HFFc6 (cell line): ENCODE measurements around the gene GPR55. TPM values are rescaled to one million over a fixed set of nuclear protein-coding genes. Genes with fewer than 3 reads are reported as not detected.

Experiments used
- DNase-seq: peaks from one replicate; pipeline ENCODE4 v3.0.0-alpha.2; 2018
- H3K27ac Mint-ChIP-seq: 2 replicates; pipeline ENCODE4 v1.8.0; 2020; ENCODE audit warnings: mild to moderate bottlenecking, mixed read lengths
- H3K27me3 Mint-ChIP-seq: 2 replicates; pipeline ENCODE4 v1.8.0; 2021; ENCODE audit warnings: mild to moderate bottlenecking, moderate library complexity, mixed read lengths; ENCODE audit not compliant: insufficient read depth
- H3K36me3 Mint-ChIP-seq: 2 replicates; pipeline ENCODE4 v1.8.0; 2021; ENCODE audit warnings: low read depth, mixed read lengths
- H3K4me1 Mint-ChIP-seq: 2 replicates; pipeline ENCODE4 v1.8.0; 2020; ENCODE audit warnings: low read depth, mixed read lengths
- H3K4me3 Mint-ChIP-seq: 2 replicates; pipeline ENCODE4 v1.8.0; 2020; ENCODE audit warnings: mild to moderate bottlenecking, moderate library complexity, mixed read lengths
- H3K9me3 Mint-ChIP-seq: 2 replicates; pipeline ENCODE4 v1.8.0; 2020; ENCODE audit warnings: mild to moderate bottlenecking, mixed read lengths
- total RNA-seq, 6 experiments: library from RNA; stranded (reverse); fragmentation: NEBNext Ultra II Directional; extraction: Animal tissue kit (Norgen Biotek cat#: 25700); gene quantifications; 2 replicates in 1 of 6; 3 replicates in 5 of 6; pipeline ENCODE4 v1.2.3, GENCODE V29; 2021
- TF ChIP-seq, protein P1 (sequence below): fragments of 200-600 bp; sonication (generic); IDR thresholded peaks from 2 replicates; pipeline ENCODE4 v1.5.0; 2021; ENCODE audit warnings: antibody characterized with exemption, mild to moderate bottlenecking

GPR55 gene
- total RNA-seq, 6 experiments from 2014 or later: not detected

DNA sequence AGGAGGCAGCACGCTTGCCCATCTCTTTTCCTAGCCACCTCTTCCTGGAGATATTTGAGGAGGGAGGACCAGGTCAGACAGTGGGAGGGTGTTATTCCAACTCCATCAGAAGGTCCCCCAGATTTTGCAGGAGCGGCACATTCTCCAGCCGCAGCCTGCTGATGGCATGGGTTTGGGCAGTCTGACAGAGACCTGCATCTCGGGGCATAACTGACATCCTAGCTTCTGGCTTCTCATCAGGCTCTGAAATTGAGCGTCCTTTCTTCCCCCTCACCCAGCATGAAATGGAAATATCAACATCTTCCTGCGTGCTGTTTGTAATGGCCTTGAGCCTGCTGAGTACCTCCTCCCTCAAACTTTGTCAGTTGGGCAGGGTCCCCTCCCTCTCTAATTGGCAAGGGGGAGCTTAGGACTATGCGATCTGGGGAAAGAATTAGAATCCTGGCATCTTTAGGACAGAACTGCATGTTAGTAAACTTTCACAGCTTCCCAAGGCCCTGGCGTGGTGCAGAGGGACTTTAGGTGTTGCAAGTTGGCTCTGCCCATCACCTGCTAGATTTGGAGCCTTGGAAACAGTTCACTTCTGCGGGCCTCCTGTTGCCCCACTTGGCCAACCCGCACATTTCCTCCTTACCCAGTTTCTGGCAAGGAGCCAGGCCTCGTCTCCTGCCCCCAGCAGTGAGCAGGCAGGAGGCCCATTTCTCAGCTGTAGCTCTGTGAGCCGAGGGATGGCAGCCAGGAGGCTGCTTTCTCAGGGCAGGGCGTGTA is 58.1 kb downstream of the GPR55 start:
- peaks cover 7% of the 10 kb centered on the region for H3K4me1 Mint-ChIP-seq
- no peaks in the 10 kb centered on the region for H3K9me3 Mint-ChIP-seq
- H3K27me3 Mint-ChIP-seq: peaks cover 11% of the 10 kb centered on the region
- TF ChIP-seq, protein P1, sequence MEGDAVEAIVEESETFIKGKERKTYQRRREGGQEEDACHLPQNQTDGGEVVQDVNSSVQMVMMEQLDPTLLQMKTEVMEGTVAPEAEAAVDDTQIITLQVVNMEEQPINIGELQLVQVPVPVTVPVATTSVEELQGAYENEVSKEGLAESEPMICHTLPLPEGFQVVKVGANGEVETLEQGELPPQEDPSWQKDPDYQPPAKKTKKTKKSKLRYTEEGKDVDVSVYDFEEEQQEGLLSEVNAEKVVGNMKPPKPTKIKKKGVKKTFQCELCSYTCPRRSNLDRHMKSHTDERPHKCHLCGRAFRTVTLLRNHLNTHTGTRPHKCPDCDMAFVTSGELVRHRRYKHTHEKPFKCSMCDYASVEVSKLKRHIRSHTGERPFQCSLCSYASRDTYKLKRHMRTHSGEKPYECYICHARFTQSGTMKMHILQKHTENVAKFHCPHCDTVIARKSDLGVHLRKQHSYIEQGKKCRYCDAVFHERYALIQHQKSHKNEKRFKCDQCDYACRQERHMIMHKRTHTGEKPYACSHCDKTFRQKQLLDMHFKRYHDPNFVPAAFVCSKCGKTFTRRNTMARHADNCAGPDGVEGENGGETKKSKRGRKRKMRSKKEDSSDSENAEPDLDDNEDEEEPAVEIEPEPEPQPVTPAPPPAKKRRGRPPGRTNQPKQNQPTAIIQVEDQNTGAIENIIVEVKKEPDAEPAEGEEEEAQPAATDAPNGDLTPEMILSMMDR: no peak
- H3K27ac Mint-ChIP-seq: no peak overlapping the region
- no peaks in the 10 kb centered on the region for H3K36me3 Mint-ChIP-seq
- H3K4me3 Mint-ChIP-seq: 0 out of 2 replicates have a peak overlapping the region, but pooled peaks have one; percentile 17
- no peak for DNase-seq

DNA sequence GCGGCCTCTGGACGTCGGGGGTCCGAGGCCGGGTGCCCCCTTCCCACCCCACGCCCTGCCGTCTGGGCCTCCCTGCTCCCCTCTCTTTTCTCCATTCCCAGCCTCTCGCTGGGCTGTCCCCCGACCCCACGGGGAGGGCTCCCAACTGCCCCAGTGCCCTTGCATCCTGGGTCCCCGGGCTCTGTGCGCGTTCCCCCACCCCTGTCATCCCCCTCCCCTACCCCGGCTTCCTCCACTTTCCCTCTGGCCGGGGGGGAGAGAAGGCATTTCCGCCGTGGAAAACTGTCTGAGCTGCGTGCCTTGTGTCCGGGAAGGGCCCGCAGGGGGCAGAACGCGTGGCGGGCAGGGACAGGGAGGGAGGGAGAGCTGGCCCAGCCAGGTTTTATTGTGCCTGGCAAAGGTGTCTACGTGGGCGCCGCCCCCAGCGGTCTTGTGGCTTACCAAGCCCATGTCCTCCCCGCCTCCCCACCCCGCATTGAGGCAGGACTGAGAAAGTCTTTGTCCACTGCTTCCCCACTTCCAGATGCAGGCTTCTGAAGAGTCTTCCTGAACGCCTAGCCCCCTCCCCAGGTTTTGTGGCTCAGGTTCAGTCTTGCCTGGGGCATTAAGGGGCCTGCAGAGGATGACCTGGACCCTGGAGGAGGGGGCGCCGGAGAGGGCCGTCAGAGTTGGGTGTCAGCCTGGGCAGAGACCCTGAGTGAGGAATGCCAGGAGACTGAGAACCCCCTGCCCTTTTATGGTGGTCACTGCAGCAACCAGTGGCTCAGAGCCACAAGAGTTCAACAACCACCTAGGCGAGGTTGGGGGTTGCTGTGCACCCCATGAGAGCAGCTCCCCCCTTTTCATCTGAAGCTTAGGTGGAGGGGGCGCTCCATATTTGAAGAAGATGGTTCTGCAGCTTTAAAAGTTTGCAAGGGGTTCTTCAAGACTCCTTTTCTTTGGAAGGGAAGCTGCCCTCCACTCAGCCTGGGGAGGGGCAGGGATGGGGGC is 59.0 kb downstream of the GPR55 start:
- Mint-ChIP-seq H3K27ac (no peak overlapping the region), H3K4me3 (peak overlapping the region; percentile 89), H3K27me3 (peaks cover 15% of the 10 kb centered on the region), H3K4me1 (peaks cover 7% of the 10 kb centered on the region), H3K36me3 (no peaks in the 10 kb centered on the region), H3K9me3 (no peaks in the 10 kb centered on the region)
- no peak for DNase-seq
- TF ChIP-seq, protein P1: peak; percentile 25; the same call in 1 of the 2 replicates

DNA sequence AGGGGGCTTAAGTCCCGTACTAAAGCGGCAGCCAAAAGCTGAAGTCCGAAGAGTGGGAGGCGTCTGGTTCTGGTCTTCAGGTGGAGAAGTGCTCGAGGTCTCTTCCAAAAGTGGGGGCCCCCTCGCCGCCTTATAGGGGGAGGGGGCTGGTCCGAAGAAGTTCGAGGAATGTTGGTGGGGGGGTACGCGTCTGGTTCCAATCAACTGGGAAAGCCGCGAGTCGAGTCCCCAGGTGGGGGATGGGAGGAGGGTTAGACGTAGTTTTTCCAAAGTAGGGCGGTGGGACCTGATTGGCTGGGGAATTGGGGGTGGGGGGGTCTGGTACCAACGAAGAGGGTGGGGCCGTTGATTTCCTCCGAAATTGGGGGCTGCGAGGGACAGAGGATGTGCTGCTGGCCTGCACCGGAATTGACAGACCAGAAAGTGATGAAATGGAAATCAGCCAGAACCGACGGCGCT is 59.7 kb downstream of the GPR55 start:
- Mint-ChIP-seq H3K27me3 (peaks cover 15% of the 10 kb centered on the region), H3K9me3 (no peaks in the 10 kb centered on the region), H3K27ac (no peak overlapping the region), H3K4me3 (peak overlapping the region; percentile 89), H3K36me3 (no peaks in the 10 kb centered on the region), H3K4me1 (peaks cover 7% of the 10 kb centered on the region)
- no peak for DNase-seq
- TF ChIP-seq, protein P1: no peak

DNA sequence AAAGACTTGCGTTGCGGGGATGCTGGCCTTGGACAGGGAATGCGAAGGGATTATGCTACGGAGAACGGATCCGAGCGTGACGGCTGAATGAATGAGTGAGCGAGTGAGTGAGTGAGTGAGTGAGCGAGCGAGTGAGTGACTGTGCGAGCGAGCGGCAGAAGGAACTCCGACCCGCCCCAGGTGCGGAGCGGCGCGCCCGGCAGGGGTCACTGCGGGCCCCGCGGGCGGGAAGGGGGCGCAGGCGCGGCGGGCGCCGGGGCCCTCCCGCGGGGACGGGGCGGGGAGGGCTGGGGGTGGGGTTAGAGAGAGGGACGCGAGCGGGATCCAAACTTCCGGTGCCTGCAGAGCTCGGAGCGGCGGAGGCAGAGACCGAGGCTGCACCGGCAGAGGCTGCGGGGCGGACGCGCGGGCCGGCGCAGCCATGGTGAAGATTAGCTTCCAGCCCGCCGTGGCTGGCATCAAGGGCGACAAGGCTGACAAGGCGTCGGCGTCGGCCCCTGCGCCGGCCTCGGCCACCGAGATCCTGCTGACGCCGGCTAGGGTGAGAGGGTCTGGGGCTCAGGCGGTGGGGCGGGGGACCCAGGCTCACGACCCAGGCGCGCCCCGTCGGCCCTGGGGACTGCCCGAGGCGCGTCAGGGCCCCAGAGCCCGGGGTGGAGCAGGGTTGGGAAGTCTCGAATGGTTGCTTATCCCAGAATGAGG is 60.3 kb downstream of the GPR55 start, which contains the start of gene ITM2C:
TSS of gene ITM2C (plus strand) at position 338 of the 702 bp plus-strand sequence. CDS start at position 422, 84 bp downstream.
- DNase-seq: peak; percentile 37
- H3K9me3 Mint-ChIP-seq: no peaks in the 10 kb centered on the region
- H3K4me1 Mint-ChIP-seq: peaks cover 7% of the 10 kb centered on the region
- peaks cover 15% of the 10 kb centered on the region for H3K27me3 Mint-ChIP-seq
- TF ChIP-seq, protein P1: peak; percentile 61; the same call in 1 of the 2 replicates
- H3K27ac Mint-ChIP-seq: peak within 1 kb of the TSS; percentile 32
- H3K36me3 Mint-ChIP-seq: no peaks in the 10 kb centered on the region
- peak within 1 kb of the TSS; percentile 89 for H3K4me3 Mint-ChIP-seq

DNA sequence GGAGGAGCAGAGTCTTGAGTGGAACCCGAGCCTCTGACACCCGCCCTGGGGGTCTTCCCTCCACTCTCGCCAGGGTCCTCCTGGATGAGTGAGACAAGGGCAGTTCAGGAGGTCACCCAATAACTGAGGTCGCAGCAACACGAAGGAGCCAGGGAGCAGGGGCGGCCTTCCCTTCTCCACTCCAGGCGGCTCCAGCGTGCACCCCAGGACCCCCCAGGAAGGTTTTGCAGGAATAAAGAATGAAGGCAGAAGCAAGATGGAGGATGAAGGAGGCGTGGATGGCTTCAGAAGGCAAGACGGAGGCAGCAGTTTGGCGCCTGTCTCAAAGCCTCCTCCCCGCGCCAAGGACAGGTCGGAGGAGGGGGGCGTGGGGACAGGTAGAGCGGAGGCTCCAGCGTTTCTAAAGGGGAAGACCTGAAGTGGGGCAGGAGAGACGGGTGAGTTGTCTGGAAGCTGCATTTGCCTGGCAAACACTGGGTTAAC is 60.9 kb downstream of the GPR55 start:
- DNase-seq: no peak
- Mint-ChIP-seq H3K27ac (peak overlapping the region; percentile 32), H3K27me3 (peaks cover 14% of the 10 kb centered on the region), H3K4me1 (peaks cover 7% of the 10 kb centered on the region), H3K4me3 (peak overlapping the region; percentile 89), H3K9me3 (no peaks in the 10 kb centered on the region), H3K36me3 (no peaks in the 10 kb centered on the region)
- TF ChIP-seq, protein P1: no peak
